Measurements from ENCODE around the gene TRIM72.
"Not testable (repeated sequence)": the region's sequence is repeated elsewhere in the genome, so short reads cannot be mapped to it uniquely, and the experiment has no call there.

TRIM72 gene, protein sequence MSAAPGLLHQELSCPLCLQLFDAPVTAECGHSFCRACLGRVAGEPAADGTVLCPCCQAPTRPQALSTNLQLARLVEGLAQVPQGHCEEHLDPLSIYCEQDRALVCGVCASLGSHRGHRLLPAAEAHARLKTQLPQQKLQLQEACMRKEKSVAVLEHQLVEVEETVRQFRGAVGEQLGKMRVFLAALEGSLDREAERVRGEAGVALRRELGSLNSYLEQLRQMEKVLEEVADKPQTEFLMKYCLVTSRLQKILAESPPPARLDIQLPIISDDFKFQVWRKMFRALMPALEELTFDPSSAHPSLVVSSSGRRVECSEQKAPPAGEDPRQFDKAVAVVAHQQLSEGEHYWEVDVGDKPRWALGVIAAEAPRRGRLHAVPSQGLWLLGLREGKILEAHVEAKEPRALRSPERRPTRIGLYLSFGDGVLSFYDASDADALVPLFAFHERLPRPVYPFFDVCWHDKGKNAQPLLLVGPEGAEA

GRCh38 chr16:31213877-31214707, at the start of gene TRIM72:
TRIM72 (plus strand) TSS chr16:31214119; CDS start chr16:31214739, 620 bp downstream.
- no peak for DNase-seq (ENCODE audit: low read depth)

- no peak for DNase-seq (ENCODE audit: low read depth)
These were observed 46.6 kb upstream of the TRIM72 start for GRCh38 chr16:31167315-31167714.

DNA sequence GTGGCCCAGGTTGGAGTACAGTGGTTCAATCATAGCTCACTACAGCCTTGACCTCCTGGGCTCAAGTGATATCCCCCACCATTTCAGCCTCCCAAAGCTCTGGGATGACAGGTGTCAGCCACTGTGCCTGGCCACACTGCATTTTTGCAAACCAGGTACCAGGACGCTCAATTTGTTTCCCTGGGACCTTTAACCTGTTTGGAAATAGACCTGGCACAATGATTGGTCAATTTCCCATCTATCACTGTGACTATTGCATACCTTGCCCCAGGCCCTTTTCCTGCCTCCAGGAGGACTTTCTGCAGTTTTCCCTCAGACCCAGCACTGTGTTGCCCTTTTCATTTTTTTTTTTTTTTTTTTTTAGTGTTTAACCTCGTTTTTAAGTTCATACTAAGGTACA, 45.1 kb upstream of the TRIM72 start:
- no peak for DNase-seq (ENCODE audit: low read depth)

- DNase-seq (ENCODE audit: low read depth), result not testable (repeated sequence)
These were observed 43.9 kb upstream of the TRIM72 start for GRCh38 chr16:31170048-31170447.

GRCh38 chr16:31177136-31177535, 36.8 kb upstream of the TRIM72 start:
- no peak for DNase-seq (ENCODE audit: low read depth)

DNA sequence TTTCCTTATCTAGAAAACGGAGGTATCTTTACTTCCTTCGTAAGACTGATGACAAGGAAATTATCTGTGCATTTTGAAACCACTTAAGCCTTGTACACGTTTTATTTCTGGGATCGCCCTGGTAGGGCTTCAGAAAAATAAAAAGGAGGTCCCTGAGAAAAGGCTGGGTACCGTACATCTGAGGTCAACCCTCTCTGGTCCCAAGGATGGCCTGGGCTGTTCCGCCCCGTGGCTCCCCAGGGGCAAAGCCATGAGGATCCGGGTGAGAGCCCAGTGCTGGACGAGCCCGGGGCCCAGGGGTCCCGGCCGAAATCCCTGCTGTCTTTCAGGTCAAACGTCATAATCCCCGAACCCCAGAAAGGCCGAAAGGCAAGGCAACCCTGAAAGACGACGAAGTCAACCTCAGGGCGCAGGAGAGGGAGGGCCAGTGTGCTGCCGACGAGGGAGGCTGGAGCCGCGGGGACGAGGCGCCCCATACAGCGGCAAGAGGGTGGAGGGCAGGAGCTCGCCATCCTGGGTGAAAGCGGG, 34.6 kb upstream of the TRIM72 start:
- no peak for DNase-seq (ENCODE audit: low read depth)

GRCh38 chr16:31179747-31180459, 34.0 kb upstream of the TRIM72 start, which contains the start of gene FUS:
FUS (plus strand) TSS chr16:31180139; CDS start chr16:31180215, 76 bp downstream.
- peak; percentile 85 for DNase-seq (ENCODE audit: low read depth)

DNA sequence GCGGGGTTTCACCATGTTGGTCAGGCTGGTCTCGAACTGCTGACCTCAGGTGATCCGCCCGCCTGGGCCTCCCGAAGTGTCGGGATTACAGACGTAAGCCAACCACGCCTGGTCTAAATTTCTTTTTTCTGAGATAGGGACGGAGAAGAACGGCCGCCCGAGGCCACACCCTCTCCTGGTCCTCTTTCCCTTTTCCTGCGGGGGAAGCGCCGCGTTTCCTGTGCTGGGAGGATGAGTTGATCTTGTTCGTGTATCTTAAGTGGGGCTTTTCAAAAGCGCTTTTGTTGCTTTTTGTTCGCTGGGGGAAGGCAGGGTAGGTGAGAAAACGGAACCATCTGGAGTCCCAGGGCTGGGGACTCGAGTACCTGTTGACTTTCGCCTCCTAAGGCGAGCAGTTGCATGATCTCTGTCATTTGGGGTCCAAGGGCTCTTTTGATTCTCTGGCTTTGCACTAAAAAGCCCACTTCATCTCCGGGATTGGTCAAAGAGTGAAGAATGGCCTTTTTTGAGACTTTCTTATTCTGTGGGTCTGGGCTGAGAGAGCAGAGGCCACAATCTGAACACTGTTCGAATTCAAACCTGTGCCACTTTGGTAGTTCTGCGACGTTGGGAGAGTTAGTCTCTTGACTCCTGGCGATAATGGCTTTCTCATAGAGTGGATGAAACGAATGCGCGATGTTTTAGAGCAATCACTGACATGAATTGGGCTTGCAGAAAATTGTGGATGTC, 32.7 kb upstream of the TRIM72 start:
- no peak for DNase-seq (ENCODE audit: low read depth)

- no peak for DNase-seq (ENCODE audit: low read depth)
These were observed 31.5 kb upstream of the TRIM72 start for GRCh38 chr16:31182391-31182790.

DNA sequence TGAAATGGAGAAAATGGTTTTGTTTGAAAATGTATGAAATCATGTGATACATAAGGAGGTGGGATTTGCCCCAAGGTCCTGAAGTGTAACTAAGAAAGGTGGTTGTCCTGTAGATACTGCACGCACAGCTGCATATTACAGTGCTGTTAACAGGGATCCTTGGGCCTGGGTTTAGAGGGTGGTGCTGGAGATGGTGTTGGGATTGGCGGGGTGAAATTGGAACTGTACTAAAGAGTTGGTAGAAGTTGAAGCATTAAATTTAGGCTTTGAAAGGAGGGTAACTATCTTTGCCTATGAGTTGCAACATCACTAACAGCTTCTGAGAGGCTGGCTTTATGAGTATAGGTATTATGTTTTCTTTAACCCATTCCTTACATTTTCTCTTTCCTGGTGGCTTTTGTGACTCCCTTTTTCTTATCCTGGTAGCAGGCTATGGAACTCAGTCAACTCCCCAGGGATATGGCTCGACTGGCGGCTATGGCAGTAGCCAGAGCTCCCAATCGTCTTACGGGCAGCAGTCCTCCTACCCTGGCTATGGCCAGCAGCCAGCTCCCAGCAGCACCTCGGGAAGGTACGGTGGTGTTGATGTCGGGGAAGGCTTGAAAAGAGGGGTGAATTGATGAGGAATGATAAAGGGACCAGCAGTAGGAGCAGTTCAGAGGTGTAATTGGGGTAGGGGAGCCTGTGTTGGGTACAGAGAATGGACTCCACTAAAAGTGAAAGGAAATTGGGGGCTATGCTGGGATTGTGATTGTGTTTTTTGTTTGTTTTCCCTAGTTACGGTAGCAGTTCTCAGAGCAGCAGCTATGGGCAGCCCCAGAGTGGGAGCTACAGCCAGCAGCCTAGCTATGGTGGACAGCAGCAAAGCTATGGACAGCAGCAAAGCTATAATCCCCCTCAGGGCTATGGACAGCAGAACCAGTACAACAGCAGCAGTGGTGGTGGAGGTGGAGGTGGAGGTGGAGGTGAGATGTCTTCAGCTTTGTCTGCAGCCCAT, 30.2 kb upstream of the TRIM72 start:
- no peak for DNase-seq (ENCODE audit: low read depth)

DNA sequence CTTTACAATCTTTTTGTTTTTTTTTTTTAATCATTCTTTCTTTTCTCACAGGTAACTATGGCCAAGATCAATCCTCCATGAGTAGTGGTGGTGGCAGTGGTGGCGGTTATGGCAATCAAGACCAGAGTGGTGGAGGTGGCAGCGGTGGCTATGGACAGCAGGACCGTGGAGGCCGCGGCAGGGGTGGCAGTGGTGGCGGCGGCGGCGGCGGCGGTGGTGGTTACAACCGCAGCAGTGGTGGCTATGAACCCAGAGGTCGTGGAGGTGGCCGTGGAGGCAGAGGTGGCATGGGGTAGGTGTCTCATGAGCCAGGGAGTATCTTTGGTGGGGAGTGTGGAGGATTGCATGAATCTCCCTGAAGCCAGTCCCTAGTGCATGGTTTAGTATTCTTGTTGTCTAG, 29.0 kb upstream of the TRIM72 start:
- no peak for DNase-seq (ENCODE audit: low read depth)

DNA sequence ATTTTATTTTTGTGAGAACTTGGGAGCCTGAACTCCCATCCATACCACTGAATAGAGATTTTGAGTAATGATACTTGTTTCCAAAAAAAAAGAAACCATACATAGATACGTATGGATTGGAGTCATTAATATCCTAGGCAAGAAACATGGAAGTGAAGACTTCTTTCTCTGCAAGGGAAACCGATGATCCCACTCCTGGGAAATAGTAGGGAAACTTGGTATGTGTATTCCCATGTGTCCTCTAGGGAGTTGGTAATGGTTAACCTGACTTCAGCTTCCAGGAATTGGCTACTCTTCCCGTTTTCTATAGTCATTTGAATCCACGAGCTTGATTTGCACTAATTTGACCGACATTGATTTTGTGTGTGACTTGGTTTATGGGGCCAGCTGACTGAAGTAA, 28.6 kb upstream of the TRIM72 start:
- DNase-seq (ENCODE audit: low read depth), result no peak

DNA sequence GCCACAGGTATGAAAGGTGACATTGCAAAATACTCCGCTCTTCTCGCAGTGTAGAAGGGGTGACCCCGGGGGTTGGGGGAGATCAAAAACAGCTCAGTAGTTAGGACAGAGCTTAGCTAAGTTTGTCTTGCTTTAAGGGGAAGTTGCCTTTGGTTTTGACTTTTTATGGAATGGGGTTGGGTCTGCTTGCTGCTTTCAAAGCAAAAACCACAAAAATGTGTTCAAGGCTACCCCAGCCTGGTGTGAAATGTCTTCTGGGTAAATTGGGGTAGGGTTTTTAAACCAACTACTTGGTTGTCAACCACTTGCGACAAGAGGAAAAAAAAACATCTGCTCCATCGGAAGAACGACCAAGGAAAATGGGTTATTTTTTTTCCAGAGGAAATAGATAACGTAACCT, 27.7 kb upstream of the TRIM72 start:
- DNase-seq (ENCODE audit: low read depth), result no peak

DNA sequence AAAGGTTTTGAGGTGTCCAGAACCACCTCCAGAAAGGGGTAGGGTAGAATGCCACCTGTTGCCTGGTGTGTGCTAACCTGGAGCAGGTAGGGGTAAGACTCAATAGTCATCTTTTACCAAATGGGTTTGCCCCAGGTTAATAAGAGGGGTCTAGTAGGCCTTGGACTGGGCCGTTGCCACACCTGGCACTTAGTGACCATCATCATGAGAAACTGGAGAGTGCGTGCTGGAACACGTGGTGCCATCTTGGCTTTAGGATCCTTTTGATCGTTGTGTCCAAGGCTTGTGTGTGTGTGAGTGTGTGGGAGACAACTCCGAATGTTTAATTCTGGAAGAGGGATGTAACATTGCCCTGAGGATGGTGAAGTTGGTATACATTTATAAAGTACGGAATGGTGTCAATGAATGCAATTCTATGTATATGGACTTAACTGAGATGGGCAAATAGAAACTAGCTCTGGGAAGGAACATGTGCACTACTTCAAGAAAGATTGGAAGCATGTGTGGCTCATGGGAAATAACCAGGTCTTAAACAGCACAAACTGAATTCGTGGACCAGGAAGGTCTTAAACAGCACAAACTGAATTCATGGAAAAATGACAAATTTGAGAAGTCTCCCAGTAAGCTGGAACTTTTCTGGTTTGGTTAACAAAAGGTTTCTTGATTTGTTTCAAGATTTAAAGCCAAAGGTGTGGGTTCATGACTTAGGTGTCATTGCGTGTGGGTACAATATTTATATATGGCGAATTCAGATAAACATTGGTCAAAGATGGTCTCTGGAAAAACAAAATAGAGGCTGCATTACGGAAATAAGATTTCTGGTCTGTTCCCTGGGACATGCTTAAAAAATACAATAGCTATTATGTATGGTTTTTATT, 26.8 kb upstream of the TRIM72 start:
- DNase-seq (ENCODE audit: low read depth), result no peak

DNA sequence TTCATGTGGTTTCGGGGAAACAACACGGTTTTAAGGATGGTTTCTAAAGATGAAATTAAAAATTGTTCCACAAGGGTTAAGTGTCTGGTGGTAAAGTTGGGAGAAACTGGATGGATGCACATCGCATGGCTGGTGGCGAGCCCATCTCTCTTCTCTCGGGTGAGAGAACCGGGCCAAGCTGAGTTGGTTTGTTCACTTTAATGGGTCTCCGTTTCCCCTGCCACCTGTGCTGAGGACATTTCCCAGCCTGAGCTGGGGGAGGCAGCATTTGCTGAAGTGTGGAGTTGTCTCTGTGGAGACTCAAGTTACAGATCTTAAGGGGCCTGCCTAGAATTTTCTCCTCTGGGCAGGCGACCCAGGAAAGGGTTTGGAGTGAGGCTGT, 26.1 kb upstream of the TRIM72 start:
- no peak for DNase-seq (ENCODE audit: low read depth)

GRCh38 chr16:31188450-31189411, 25.2 kb upstream of the TRIM72 start:
- DNase-seq (ENCODE audit: low read depth), result no peak

DNA sequence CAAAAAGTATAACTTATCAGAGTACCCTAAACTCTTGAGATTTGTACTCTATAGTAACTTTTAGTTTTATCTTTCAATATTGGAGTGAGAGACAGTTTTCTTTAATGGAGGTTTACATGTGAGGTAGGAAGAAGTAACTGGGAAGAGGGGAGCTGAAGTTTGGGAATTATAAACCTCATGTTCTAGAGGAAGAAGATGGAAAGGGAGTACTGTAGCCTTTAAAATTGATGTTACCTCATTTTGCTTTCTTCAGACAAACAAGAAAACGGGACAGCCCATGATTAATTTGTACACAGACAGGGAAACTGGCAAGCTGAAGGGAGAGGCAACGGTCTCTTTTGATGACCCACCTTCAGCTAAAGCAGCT, 24.5 kb upstream of the TRIM72 start:
- no peak for DNase-seq (ENCODE audit: low read depth)

- DNase-seq (ENCODE audit: low read depth), result no peak
These were observed 23.9 kb upstream of the TRIM72 start for GRCh38 chr16:31190061-31190460.
